ENCODE results near the gene WNT9A.
"Not testable (repeated sequence)": the region's sequence is repeated elsewhere in the genome, so short reads cannot be mapped to it uniquely, and the experiment has no call there.

WNT9A gene

DNA sequence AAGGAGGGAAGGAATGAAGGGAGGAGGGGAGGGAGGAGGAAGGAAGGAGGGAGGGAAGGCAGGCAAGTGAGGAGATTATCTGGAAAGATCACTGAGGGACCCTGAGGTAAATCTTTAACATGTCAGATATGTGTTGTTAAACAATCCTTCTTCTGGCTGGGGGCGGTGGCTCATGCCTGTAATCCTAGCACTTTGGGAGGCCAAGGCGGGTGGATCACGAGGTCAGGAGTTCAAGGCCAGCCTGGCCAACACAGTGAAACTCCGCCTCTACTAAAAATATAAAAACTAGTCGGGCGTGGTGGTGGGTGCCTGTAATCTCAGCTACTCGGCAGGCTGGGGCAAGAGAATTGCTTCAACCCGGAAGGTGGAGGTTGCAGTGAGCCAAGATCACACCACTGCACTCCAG is 37.8 kb downstream of the WNT9A start:
- not testable (repeated sequence) for DNase-seq

- DNase-seq: no peak
These were observed 38.5 kb downstream of the WNT9A start for GRCh38 chr1:227909188-227909587.

- no peak for DNase-seq
These were observed 39.4 kb downstream of the WNT9A start for GRCh38 chr1:227908359-227908758.

- DNase-seq: no peak
These were observed 40.2 kb downstream of the WNT9A start for GRCh38 chr1:227907439-227908015.

DNA sequence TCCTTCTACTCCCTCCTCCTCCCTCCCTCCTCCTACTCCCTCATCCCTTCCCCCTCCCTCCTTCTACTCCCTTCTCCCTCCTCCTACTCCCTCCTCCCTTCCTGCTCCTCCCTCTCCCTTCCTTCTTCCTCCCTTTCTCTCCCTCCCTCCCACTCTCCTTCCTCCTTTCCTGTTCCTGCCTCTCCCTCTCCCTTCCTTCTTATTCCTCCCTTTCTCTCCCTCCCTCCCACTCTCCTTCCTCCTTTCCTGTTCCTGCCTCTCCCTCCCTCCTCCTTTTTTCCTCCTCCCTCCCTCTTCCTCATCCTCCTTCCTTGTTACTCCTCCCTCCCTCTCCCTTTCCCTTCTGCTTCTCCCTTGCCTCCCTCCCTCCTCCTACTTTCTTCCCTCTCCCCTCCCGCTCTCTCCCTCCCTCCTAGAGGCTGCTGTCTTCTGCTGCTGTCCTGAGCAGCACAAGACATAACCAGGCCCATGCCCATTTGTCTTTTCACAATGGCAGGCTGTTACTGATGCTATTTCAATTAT is 41.1 kb downstream of the WNT9A start:
- no peak for DNase-seq

- no peak for DNase-seq
These were observed 41.9 kb downstream of the WNT9A start for GRCh38 chr1:227905573-227906487.

- DNase-seq: no peak
These were observed 43.0 kb downstream of the WNT9A start for GRCh38 chr1:227904541-227905335.

GRCh38 chr1:227903614-227904501 is 43.9 kb downstream of the WNT9A start:
- DNase-seq: no peak

GRCh38 chr1:227903061-227903521 is 44.6 kb downstream of the WNT9A start:
- DNase-seq: no peak

DNA sequence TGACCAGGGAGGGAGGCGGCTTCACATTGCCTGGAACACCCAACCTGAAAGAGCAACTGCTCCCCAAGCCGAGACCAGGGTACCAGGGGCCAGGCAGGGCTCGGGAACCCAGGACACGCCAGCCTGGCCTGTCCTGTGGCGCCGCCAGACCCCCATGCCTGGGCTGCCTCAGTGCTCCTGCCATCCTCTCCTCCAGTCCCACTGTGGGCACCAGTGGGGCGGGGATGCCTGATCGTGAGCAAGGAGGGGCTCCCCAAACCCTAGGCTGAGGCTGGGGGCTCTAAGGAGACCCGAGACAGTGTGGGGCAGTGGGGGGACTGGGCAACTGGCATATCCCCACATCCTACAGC is 45.1 kb downstream of the WNT9A start:
- no peak for DNase-seq

DNA sequence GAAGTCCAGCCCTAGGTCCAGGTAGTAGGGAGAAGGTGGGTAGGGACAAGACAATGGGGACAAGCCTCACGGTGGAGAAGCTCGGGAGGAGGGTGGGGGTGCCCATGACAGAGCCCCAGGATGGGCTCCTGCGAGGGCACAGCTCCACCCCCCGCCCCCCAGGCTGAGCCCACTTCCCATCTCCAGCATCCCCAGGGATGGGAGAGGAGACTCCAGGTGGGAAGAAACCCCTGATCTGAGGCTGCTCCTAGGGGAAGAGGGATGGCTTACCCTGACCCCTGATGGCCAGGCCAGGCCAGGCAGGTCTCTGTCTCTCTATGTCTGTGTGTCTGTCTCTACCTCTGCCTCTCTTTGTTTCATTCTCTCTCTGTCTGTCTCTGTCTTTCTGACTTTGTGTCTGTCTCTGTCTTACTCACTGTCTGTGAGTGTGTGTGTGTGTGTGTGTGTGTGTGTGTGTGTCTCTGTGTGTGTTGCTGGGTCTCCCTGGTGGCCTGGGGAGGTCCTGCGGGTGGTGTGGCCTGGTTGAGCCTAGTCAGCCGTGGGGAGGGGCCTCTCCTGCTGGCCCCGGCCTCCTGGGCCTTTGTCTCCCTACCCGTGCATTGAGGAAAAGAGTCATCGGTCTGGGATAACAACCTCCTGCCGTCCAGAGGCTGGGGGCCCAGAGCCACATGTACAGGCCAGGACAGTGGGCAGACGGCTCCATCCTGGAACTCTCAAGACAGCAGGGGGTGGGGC is 45.7 kb downstream of the WNT9A start:
- DNase-seq: peak; percentile 42

- DNase-seq: no peak
These were observed 46.4 kb downstream of the WNT9A start for GRCh38 chr1:227901239-227901905.

- DNase-seq: no peak
These were observed 47.1 kb downstream of the WNT9A start for GRCh38 chr1:227900571-227901051.

DNA sequence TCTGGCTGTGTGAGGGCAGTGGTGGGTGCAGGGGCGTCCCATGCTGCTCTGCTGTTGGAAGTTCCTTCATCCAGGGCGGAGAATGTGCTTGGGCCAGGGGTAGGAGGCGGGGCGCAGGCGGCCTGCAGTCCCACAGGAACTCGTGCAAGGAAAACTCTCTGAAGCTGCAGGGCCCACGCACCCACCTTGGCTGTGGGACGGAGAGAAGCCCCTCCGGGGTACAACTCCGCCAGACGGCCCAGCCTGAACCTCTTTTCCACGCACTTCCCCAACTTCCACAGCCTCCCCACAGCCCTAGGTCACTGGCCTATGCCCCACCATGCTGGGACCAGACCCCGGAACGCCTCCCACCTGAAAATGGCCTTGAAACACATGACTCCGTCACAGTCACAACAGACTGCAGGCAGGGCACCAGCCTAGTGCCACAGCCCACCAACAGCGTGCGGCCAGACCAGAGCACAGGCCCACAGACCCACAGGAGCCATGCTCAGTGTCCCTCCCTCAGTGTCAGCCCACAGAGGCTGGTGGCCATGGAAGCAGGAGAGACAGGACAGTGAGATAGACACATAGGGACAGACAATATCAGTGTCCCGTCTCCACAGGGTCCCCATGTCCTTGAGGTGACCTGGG is 47.8 kb downstream of the WNT9A start:
- no peak for DNase-seq

DNA sequence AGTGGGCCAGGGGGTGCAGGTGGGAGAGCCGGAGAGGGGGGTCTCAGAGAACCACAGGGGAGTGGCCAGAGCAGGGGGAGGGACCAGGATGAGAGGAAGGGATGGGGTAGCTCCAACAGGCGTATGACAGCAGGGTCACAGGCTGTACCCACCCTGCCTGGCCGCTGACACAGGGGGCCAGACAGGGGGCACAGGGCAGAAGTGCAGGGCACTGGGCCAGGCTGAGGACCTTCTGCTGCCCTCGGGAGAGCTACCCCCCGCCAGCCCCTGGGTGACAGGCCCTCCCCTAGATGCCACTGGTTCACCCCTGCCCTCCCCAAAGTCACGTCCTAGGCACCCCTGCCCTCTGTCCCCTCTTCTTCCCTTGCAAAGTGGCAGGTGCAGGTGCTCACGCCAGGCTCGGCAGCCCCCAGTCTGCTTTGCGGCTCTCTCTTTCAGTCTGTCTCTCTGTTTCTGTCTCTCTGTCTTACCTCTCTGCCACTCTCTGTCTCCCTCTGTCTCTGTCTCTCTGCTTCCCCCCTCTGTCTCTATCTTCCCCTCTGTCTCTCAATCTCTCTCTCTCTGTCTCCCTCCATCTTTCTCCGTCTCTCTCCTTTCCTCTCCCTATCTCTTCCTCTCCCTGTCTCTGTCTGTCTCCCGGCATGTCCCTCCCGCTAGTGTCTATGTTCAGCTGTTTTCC is 48.5 kb downstream of the WNT9A start:
- DNase-seq: no peak

- no peak for DNase-seq
These were observed 49.1 kb downstream of the WNT9A start for GRCh38 chr1:227898502-227899140.

- no peak for DNase-seq
These were observed 49.9 kb downstream of the WNT9A start for GRCh38 chr1:227897704-227898438.
